Loucy (cell line): ENCODE measurements around the gene VPREB1.
"Not testable (repeated sequence)": the region's sequence is repeated elsewhere in the genome, so short reads cannot be mapped to it uniquely, and the experiment has no call there.

ENCODE experiments used
- CTCF ChIP-seq: fragments of 200-600 bp; sonication (generic); conservative IDR thresholded peaks from 2 replicates; pipeline ENCODE4 v1.5.1; 2014; ENCODE audit warnings: mild to moderate bottlenecking, antibody characterized with exemption, low read length
- EZH2phosphoT487 ChIP-seq: fragments of 200-600 bp; IDR thresholded peaks from 2 replicates; pipeline ENCODE4 v1.6.1; 2018; ENCODE audit warnings: antibody characterized with exemption, mild to moderate bottlenecking, moderate library complexity, borderline replicate concordance

GRCh38 chr22:22209080-22209640, 35.4 kb upstream of the VPREB1 start:
- TF ChIP-seq EZH2phosphoT487, CTCF: not testable (repeated sequence)
